Stimulated activated CD8-positive, alpha-beta memory T cell treated with anti-CD3 and anti-CD28 coated beads, Interleukin-4, amount 100 ng/mL, for 1 hour (primary cell): ENCODE results near the gene ITIH6.
"Not testable (repeated sequence)": the region's sequence is repeated elsewhere in the genome, so short reads cannot be mapped to it uniquely, and the experiment has no call there.

Experiments used
- DNase-seq, 2 donors: peaks; one replicate each; pipeline ENCODE4 v3.0.0-alpha.2; 2020; ENCODE audit warnings: low read depth in 2 of 2, low spot score in 1 of 2

ITIH6 gene, protein sequence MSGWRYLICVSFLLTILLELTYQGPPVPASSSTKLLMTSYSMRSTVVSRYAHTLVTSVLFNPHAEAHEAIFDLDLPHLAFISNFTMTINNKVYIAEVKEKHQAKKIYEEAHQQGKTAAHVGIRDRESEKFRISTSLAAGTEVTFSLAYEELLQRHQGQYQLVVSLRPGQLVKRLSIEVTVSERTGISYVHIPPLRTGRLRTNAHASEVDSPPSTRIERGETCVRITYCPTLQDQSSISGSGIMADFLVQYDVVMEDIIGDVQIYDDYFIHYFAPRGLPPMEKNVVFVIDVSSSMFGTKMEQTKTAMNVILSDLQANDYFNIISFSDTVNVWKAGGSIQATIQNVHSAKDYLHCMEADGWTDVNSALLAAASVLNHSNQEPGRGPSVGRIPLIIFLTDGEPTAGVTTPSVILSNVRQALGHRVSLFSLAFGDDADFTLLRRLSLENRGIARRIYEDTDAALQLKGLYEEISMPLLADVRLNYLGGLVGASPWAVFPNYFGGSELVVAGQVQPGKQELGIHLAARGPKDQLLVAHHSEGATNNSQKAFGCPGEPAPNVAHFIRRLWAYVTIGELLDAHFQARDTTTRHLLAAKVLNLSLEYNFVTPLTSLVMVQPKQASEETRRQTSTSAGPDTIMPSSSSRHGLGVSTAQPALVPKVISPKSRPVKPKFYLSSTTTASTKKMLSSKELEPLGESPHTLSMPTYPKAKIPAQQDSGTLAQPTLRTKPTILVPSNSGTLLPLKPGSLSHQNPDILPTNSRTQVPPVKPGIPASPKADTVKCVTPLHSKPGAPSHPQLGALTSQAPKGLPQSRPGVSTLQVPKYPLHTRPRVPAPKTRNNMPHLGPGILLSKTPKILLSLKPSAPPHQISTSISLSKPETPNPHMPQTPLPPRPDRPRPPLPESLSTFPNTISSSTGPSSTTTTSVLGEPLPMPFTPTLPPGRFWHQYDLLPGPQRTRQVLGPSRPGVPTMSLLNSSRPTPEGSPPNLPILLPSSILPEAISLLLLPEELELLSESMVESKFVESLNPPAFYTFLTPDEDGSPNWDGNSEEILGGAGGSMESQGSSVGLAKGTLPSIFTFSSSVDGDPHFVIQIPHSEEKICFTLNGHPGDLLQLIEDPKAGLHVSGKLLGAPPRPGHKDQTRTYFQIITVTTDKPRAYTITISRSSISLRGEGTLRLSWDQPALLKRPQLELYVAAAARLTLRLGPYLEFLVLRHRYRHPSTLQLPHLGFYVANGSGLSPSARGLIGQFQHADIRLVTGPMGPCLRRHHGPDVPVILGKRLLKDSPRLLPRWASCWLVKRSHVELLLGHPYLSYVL

DNA sequence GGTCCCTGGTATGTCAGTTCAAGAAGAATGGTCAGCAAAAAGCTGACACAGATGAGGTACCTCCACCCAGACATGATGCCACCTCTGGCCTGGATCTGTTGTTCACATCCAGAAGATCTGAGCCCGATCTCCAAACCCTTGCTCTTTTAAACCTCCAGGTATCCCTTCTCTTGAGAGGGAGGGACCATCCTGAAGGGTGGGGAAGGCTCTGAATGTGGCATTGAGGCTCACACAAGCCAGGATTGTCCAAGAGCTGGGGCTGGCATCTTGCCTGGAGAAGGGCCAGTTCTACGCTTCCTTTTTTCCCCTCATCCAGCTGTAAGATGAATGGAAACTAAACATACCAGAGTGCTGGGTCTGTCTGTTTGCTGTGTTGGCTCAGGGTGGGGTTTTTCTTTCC, at the start of gene ITIH6:
Gene ITIH6 (minus strand): TSS at position 119 of the 400 bp plus-strand sequence. CDS start 45 bp downstream, at position 74.
- no peak for DNase-seq

DNA sequence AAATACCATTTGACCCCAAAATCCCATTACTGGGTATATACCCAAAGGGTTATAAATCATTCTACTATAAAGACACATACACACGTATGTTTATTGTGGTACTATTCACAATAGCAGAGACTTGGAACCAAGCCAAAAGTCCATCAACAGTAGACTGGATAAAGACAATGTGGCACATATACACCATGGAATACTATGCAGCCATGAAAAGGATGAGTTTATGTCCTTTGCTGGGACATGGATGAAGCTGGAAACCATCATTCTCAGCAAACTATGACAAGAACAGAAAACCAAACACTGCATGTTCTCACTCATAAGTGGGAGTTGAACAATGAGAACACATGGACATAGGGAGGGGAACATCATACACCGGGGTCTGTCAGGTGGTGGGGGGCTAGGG, 49.6 kb upstream of the ITIH6 start:
- DNase-seq: not testable (repeated sequence)

DNA sequence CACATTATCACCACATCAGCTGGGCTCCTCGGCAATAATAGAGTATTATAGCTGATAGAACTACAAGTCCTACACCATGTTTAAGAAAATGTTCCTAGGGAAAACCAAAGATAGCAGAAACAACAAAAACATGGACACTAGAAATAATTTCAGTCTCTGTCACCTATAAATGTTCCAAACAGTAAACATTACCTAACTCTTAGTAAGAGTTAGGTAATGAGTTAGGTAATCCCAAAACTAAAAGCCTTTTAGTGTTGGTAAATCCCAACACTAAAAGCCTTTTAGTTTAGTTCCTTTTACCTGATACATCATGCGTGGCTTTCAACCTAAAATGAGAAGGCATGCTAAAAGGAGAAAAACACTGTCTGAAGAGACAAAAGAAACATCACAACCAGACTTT, 45.0 kb upstream of the ITIH6 start:
- DNase-seq: no peak

DNA sequence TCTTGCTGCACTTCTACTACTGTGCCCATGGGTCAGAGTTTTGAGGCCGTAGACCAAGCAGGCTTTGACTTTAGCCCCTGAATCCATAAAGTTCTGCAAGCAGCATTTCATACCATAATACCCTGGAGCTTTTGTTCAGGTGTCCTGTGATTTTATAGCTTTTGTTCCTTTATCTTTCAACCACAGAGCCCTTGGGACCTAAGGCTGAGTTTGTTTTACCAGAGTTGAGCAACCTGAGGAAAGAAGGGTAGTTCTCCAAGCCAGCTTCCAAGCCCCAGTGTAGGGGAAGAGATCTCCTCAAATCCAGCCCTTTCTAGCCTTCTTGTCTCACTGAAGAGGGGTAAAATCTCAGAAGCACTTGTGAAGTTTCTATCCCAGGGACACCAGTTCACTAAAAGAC, 44.6 kb upstream of the ITIH6 start:
- no peak for DNase-seq

DNA sequence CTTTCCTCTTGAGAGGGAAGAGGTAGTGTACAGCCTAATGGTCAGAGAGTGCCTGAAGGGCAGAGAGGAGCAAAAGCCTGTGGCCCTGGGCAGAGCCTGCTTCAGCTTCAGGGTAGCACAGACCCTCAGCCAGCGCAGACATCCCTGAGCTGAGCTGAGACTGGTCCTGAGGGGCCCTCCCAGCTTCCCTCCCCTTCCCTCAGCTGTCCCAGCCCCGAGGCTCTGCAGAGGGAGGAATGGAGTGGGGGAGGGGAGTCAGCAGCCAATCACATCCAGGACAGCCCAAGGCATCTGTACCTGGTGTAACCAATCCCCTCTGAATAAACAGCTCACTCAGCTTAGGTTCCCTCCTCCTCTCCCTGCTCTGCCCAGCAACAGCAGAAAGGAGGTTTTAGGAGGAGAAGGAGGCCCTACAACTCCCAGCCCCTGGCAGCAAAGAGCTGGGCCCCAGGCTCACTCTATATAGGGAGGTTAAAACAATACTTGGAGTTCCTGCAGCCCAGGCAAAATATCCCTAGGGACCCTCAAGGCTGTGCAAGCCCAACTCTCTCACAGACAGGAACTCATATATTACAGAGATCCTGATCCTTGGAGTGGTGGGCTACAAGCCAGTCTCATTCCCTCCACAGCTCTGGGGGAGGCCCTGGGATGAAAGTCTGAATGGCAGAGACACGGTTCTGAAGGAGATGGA, 43.3 kb upstream of the ITIH6 start:
- DNase-seq: not testable (repeated sequence)

DNA sequence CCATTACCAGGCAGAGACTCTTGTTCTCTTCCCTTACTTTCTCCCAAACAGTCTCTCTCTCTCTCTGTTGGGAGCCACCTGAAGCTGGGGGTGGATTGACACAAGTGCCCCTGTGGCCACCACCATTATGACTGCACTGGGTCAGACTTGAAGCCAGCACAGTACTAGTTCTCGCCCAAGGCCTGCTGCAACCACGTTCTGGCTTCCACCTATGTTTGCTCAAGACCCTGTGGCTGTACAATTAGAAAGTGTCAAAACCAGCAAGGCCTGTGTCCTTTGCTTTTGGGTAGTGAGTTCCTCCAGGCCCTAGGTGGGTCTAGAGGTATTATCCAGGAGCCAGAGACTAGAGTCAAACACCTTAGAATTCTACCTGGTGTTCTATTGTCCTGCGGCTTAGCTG, 40.5 kb upstream of the ITIH6 start:
- DNase-seq: no peak

DNA sequence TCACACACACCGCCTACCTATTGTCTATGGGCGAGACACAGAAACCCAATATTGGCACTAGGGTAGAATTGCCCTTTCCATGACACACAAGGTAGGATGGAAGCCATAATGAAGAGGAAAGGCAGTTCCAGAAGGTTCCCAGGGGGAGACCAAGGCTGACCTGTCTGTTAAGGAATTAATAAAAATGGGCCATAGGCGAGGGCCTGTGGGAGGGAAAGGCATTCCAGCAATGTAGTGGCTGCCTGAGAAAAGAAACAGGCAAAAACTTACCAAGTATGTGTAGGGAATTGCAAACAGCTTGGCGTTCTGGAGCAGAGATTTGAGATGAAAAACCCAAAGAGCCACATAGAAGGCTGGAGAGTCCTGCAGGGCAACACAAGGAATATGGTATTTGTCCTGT, 28.5 kb upstream of the ITIH6 start:
- DNase-seq: no peak

DNA sequence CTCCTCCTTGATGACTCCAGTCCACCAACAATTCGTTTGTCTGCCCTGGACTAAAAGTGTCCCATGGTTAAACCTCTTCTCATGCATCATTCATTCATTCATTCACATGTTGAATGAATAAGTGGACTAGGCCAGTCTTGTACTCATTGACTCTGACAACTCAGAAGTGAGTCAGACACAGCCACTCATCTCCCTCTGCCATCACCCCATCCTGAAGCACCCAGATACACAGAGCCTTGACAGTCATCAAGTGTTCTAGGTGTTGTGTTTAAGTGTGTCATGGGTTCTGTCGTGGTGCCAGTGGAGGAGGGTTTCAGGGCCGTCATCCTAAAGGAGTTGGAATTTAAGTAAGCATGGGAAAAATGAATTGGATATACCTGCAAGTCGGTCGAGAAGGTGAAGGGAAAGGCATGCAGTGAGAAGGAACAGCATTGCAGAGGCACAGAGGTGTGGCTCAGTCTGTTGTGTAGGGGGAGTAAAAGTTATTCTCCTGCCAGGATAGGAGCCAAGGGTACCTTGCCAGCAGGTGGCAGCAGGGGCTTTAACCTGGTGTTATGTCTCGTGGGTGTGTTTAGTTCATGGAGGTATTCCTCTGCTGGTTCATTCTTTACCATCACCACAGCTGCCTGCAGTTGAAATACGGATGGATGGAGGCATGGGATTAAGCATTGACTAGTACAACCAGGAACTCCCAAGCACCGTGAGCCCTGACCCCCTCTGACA, 27.8 kb upstream of the ITIH6 start:
- DNase-seq: no peak

DNA sequence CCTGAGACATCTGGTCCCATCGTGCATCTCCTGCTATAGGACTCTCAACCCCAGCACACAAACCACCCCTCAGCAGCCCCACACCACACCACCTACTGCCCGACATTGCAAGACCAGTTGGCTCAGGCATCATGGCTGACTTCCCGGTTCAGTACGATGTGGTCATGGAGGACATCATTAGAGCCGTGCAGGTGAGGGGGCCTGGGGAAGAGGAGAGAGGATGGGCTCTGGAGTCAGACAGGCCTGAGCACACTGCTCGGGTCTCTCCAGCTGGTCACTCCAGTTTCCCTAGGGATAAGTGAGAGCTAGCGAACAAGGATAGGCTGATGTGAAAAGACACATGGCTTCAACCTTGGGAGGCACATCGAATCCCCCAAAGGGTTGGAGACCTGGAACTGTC, 26.7 kb upstream of the ITIH6 start:
- DNase-seq: no peak

DNA sequence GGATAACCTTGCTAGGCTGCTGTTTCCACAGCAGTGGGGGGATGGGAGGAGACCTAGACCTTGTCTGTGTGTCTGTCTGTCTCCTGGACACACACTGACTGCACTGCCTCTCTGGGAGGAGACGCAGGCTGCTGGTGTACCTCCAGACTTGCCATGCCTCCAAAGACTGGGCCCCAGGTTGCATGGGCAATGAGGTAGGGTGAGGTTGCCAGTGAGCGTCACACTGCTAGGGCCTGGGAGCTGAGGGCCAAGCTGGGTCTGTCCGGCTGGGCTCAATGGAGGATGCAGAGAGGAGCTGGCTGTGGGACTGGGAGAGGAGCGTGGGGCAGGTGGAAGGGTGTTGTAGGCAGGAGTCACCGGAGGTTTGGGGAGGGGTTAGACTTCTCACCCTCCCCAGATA, 26.1 kb upstream of the ITIH6 start:
- no peak for DNase-seq

DNA sequence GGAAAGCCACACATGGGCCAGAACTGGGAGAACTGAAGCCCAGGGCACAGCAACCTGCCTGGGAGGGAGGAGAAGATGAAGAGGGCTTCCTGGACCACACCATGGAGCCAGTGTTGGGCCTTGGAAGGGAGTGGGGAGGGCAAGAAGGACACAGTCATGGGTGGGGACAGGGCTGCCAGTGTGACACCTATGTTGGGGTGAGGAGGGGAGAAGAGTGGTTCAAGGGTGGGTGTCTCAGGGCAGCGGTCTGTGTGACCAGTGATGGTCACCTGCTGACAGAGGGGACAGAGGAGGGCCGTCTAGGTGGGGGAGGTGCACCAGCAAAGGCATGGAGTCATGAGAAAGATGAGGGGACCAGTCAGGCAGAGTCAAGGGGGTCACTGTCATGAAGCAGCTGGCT, 23.3 kb upstream of the ITIH6 start:
- DNase-seq: no peak

DNA sequence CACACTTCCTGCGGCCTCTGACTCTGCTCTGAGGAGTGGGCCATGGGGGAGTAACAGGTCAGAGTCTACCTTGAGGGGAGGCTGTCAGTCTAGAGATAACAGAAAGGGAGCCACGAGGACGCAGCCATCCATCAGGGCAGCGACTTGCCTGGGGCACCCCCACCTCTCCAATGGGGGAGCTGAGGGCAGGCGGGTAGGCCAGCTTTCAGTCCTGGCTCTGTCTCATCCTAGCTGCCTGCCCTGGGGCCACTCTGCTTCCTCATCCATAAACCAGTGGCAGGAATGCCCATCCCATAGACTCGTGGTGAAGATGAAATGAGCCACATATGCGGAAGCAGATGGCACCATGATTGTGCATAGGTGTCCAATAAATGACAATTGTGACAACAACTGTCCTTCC, 22.7 kb upstream of the ITIH6 start:
- no peak for DNase-seq

DNA sequence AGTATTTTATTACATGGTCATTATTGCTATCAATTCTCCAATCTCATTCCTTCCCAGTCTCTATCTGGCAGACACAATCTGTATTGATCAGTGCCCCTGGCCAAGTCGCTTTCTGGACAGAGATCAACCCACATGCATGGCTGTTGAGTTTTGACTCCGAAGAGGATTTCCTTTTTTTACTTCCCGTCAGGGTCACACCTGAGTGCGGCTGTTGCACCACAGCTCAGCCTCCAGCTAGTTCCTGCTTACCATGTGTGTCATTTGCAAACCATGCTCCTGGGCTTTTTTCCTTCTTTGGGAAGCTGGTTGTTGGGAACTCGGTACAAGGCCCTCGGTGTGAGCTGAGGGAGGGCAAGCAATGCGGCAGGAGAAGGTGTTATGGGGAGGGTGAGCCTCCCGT, 21.1 kb upstream of the ITIH6 start:
- DNase-seq: no peak

DNA sequence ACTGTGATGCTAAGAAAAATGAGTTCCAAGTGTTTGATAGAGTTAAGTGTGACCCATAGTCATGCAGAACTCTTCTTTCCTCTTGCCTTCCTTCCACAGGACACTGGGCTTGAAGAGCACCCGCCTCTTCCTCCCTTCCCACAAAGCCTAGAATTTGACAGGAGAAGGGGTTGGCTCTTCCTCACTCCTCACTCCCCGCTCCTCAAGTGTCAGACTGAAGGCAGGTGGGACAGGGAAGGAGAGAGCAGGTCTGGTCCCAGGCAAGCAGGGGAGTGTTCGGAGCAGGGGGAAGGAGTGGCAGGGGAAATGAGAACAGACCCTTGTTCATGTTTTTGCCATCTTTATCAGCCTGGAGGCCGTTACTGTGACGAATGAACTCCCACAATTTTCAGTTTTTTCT, 20.2 kb upstream of the ITIH6 start:
- no peak for DNase-seq

DNA sequence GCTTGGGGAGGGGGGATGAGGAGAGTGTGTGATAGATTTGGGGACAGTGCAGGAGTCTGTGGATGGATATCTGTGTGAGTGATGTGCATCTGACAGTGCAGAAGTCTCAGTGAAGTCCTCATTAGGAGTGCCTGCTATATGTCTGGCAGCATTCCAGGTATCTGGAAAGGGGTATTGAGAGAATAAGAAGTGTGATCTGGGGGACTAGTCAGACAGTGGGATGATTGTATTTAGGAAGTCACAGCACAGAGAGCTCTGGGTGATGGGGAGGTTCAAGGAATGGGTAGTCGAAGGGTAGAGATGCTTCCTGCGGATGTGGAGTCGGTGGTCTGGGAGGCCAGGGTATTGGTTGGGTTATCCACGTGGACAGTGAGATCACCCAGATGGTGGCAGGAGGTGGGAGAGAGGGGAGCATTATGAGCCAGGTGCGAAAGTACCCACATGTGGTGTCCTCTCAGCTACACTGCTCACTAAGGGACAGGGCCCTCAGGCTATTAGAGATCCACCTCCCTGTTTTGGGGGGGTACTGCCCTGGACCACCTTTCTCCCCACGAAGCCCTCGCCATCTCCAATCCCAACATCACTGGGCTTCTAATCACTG, 19.3 kb upstream of the ITIH6 start:
- DNase-seq: no peak

DNA sequence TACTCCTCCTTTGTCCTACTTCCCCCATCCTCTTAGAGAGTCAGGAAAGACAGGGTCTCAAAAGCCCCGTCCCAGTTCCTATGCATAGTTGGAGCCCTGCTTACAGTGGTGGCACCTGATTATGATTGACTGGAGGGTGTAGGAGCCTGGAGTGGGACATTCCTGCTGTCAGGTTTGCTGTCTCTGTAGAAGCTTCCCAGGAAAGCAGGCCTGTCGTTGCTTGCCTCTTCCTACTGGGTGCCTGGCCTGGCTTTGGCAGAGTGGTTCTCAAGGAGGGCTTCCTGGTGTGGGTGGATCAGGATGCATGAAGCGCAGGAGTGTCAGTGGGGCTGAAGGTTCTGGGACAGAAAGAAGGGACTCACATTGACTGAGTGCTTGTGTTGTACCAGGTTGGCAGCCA, 14.3 kb upstream of the ITIH6 start:
- no peak for DNase-seq

DNA sequence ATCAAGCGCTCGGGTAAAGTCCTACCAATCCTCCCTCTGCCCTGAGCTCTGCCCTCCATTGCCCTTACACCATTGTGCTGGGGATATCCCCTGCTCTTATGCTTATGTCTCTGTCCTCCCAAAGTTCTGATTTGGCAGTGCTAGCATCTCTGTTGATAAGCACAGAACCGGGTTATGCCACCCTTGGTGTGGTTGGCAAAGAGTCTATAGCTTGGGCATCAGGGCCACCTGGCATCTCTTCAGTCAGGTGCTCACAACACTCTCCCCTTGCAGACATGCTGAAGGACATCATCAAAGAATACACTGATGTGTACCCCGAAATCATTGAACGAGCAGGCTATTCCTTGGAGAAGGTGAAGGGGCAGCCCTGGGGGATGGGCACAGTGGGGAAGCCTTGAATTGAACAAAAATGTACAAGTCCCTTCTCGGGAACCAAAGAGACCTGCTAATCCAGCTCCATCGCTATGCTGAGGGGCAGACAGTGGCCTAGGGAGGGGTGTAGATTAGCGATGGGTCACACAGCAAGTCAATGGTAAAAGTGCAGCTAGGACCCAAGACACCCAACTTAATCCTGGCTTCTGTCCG, 13.3 kb upstream of the ITIH6 start:
- DNase-seq: no peak

DNA sequence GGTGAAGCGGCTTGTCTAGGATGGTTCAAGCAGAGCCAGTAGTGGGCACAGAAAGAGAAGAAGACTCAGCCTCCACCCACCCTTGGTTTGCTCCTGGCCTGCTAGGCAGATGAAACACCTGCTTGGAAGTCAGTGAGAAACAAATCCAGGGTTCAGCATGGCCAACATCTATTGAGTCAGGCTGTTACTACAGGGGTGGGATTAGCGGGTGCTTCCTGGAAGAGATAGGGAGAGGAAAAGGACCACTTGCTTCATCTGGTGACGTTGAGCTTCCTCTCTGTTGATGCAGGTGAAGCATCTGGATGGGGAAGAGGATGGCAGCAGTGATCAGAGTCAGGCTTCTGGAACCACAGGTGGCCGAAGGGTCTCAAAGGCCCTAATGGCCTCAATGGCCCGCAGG, 12.5 kb upstream of the ITIH6 start:
- DNase-seq: no peak
